ENCODE data around the gene RAB35.

DNA sequence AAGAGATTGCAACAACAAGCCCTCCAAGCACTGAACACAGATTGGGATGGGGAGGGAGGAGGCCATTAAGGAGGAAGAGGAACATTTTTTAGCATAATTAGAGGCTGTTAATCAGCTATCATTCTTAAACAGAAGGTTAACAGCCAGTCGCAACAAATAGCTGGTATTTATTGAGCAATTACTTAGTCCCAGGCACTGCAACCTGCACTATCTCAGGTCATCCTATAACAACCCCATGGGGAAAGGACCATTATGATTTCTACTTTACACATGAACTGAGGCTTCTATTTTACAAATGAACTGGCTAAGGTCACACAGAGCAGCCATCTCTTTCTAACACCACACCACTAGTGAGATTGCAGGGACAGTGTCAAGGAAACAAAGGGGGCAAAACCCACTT, 10.4 kb downstream of the RAB35 start:
- TF ChIP-seq, protein P1, sequence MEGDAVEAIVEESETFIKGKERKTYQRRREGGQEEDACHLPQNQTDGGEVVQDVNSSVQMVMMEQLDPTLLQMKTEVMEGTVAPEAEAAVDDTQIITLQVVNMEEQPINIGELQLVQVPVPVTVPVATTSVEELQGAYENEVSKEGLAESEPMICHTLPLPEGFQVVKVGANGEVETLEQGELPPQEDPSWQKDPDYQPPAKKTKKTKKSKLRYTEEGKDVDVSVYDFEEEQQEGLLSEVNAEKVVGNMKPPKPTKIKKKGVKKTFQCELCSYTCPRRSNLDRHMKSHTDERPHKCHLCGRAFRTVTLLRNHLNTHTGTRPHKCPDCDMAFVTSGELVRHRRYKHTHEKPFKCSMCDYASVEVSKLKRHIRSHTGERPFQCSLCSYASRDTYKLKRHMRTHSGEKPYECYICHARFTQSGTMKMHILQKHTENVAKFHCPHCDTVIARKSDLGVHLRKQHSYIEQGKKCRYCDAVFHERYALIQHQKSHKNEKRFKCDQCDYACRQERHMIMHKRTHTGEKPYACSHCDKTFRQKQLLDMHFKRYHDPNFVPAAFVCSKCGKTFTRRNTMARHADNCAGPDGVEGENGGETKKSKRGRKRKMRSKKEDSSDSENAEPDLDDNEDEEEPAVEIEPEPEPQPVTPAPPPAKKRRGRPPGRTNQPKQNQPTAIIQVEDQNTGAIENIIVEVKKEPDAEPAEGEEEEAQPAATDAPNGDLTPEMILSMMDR (IDR thresholded peaks at IDR 0.05), result no peak
- TF ChIP-seq POLR2AphosphoS5 (IDR thresholded peaks at IDR 0.05) (no peak), POLR2A (IDR thresholded peaks at IDR 0.05) (no peak), EP300 (IDR thresholded peaks at IDR 0.05) (no peak)

Data from sigmoid colon (tissue), 4 donors.